HepG2 (cell line): ENCODE measurements around the gene YLPM1. TPM values are rescaled to one million over a fixed set of nuclear protein-coding genes. Genes with fewer than 3 reads are reported as not detected.

Experiments used
- ATAC-seq: fragments of 200-7000 bp; cut with Tn5 transposase; 3 replicates; pipeline ENCODE4 v1.9.1; 2020; ENCODE audit warnings: mild to moderate bottlenecking, moderate library complexity
- BruUV-seq: library from RNA; stranded (reverse); fragments of 400-500 nt; replicated peaks from 2 replicates; lab custom pipeline; 2021; lab: Mats Ljungman, UMichigan
- CTCF ChIA-PET: fragments of 300-600 bp; formaldehyde crosslinking; extraction: SDS; loops from one replicate; lab custom pipeline; 2021; ENCODE audit warnings: low total read pairs, inconsistent platforms, low intra/inter-chr PET ratio; lab: Yijun Ruan, JAX
- POLR2A ChIA-PET: fragments of 350-600 bp; sonication (Branson Sonifier 250); formaldehyde crosslinking; loops from one replicate; lab custom pipeline; 2020; ENCODE audit warnings: antibody characterized with exemption, inconsistent platforms; lab: Yijun Ruan, JAX
- DNase-seq: peaks from one replicate; pipeline ENCODE4 v3.0.0-alpha.2; 2015; ENCODE audit warnings: low spot score
- FAIRE-seq: peaks from 3 replicates; lab custom pipeline; 2011; peaks lifted over from hg19 to GRCh38; lab: Jason Lieb, UNC
- H2AFZ ChIP-seq: one replicate; pipeline ENCODE4 v1.6.1; 2011; ENCODE audit warnings: low read length, inconsistent platforms
- H3K27ac ChIP-seq: fragments of 300-600 bp; 3 replicates; pipeline ENCODE4 v1.8.0; 2011; ENCODE audit warnings: mixed run types, mild to moderate bottlenecking, mixed read lengths, low read length, inconsistent platforms; ENCODE audit not compliant: insufficient read depth; ENCODE audit errors: extremely low read length
- H3K27me3 ChIP-seq, 2 experiments: fragments of 200-600 bp in 1 of 2; 2 replicates in 1 of 2; 3 replicates in 1 of 2; pipeline versions ENCODE4 v1.6.0 to v1.8.0; 2011; ENCODE audit warnings: low read length in 2 of 2, mild to moderate bottlenecking in 2 of 2, moderate library complexity in 2 of 2, inconsistent platforms in 1 of 2; ENCODE audit not compliant: insufficient read depth in 2 of 2, control insufficient read depth in 1 of 2
- H3K36me3 ChIP-seq, 2 experiments: fragments of 200-600 bp in 1 of 2; replicated peaks in 1 of 2; 2 replicates in 1 of 2; 3 replicates in 1 of 2; pipeline versions ENCODE4 v1.5.1 to v1.8.0; 2011; ENCODE audit warnings: low read length in 2 of 2, inconsistent platforms in 1 of 2; ENCODE audit not compliant: insufficient read depth in 2 of 2, control insufficient read depth in 1 of 2
- H3K4me1 ChIP-seq: 2 replicates; pipeline ENCODE4 v1.5.1; 2012; ENCODE audit warnings: low read length, inconsistent platforms; ENCODE audit not compliant: insufficient read depth
- H3K4me2 ChIP-seq: 2 replicates; pipeline ENCODE4 v1.6.0; 2011; ENCODE audit warnings: low read depth, low read length, inconsistent platforms
- H3K4me3 ChIP-seq, 3 experiments: fragments of 200-600 bp in 1 of 3; sonication (generic), shearing (Covaris generic) in 1 of 3; replicated peaks in 1 of 3; 2 replicates each; pipeline ENCODE4 v1.5.1; 2011 to 2016; ENCODE audit warnings: low read length in 3 of 3, inconsistent platforms in 2 of 3, low read depth in 2 of 3, mild to moderate bottlenecking in 2 of 3, control low read depth in 1 of 3, mixed read lengths in 1 of 3; ENCODE audit not compliant: insufficient read depth in 1 of 3
- H3K79me2 ChIP-seq: one replicate; pipeline ENCODE4 v1.6.1; 2011; ENCODE audit warnings: low read length, inconsistent platforms; ENCODE audit not compliant: insufficient read depth
- H3K9ac ChIP-seq: 2 replicates; pipeline ENCODE4 v1.6.0; 2011; ENCODE audit warnings: mild to moderate bottlenecking, low read depth, low read length, inconsistent platforms; ENCODE audit not compliant: insufficient read depth
- H3K9me3 ChIP-seq: 2 replicates; pipeline ENCODE4 v1.5.1; 2012; ENCODE audit warnings: mild to moderate bottlenecking, low read length
- H4K20me1 ChIP-seq: 2 replicates; pipeline ENCODE4 v1.6.0; 2011; ENCODE audit warnings: inconsistent platforms, mild to moderate bottlenecking, low read length, moderate library complexity; ENCODE audit not compliant: insufficient read depth
- BCL6 ChIP-seq: IDR thresholded peaks from 2 replicates; pipeline ENCODE4 v1.6.1; 2016; ENCODE audit warnings: missing genetic modification reagents, missing compliant biosample characterization
- TOE1 ChIP-seq: sonication (generic); formaldehyde crosslinking; IDR thresholded peaks from 2 replicates; pipeline ENCODE4 v1.4.0; 2020; ENCODE audit warnings: mild to moderate bottlenecking, missing genetic modification reagents
- ZNF225 ChIP-seq: sonication (generic); formaldehyde crosslinking; IDR thresholded peaks from 2 replicates; pipeline ENCODE4 v1.4.0; 2020; ENCODE audit warnings: mild to moderate bottlenecking, missing genetic modification reagents
- ZNF629 ChIP-seq: sonication (generic); formaldehyde crosslinking; conservative IDR thresholded peaks from 2 replicates; pipeline ENCODE4 v1.5.0; 2020; ENCODE audit warnings: missing genetic modification reagents
- ZNF780A ChIP-seq: sonication (generic); formaldehyde crosslinking; IDR thresholded peaks from 2 replicates; pipeline ENCODE4 v1.8.0; 2022; ENCODE audit warnings: mild to moderate bottlenecking, missing genetic modification reagents, moderate library complexity
- WGBS: methylation state at CpG from one replicate; pipeline ENCODE4 v1.1.6; 2017; ENCODE audit warnings: low lambda C conversion rate; 5-methylcytosine and 5-hydroxymethylcytosine counted together
- in situ Hi-C: cut with HindIII; loops from 2 replicates; pipeline ENCODE4 v1.10.0; 2017; ENCODE audit warnings: low pct_unique_long_range_greater_than_20kb; ENCODE audit not compliant: extremely low pct_ligation_motif_present
- intact Hi-C: fragments of 100-400 bp; cut with micrococcal nuclease; formaldehyde crosslinking; loops from one replicate; pipeline ENCODE4 v1.10.0; 2022; ENCODE audit not compliant: unreplicated experiment
- polyA plus RNA-seq, 8 experiments: library from polyadenylated mRNA; depleted of rRNA in 3 of 8; stranded (reverse) in 7 of 8; unstranded in 1 of 8; fragments of >200 nt; fragmentation: Illumina TruSeq in 4 of 8; extraction: Trizol in 4 of 8; gene quantifications; 2 replicates each; pipeline versions ENCODE4 v1.2.1 to v1.2.3, GENCODE V29; 2011 to 2016; ENCODE audit warnings: low read depth in 4 of 8, missing spikeins in 1 of 8, mixed read lengths in 1 of 8; ENCODE audit not compliant: insufficient read depth in 1 of 8
- total RNA-seq, 5 experiments: library from RNA; depleted of rRNA; stranded (reverse); fragments of >200 nt; fragmentation: Illumina TruSeq; extraction: Trizol; gene quantifications; 2 replicates each; pipeline ENCODE4 v1.2.3, GENCODE V29; 2016; ENCODE audit warnings: low read depth in 1 of 5
- TF ChIP-seq, protein P1 (sequence below): sonication (generic); formaldehyde crosslinking; IDR thresholded peaks from 2 replicates; pipeline ENCODE4 v1.5.0; 2020; ENCODE audit warnings: mild to moderate bottlenecking, missing genetic modification reagents, moderate library complexity
- TF ChIP-seq, protein P2 (sequence below): sonication (generic); formaldehyde crosslinking; IDR thresholded peaks from 2 replicates; pipeline ENCODE4 v1.5.0; 2020; ENCODE audit warnings: missing genetic modification reagents, mild to moderate bottlenecking, borderline replicate concordance

The YLPM1 gene
- total and polyA plus RNA-seq, 2 of the 13 experiments (the other 11 are each of a cell fraction or from before 2014, with no cell fraction given), result 6.7 to 21.9 TPM

DNA sequence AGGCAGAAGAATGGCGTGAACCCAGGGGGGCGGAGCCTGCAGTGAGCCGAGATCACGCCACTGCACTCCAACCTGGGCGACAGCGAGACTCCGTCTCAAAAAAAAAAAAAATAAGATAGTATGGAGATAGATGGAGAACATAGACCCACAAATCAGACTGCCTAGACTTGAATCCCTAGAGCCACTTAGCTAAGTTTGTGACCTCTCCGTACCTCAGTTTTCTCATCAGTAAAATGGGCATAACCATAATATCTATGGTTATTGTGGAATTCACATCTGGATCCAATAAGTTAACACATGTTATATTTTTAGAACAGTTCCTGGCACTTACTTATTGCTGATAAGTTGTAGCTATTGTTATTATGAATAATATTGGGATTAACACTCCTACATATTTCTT, 105.6 kb downstream of the YLPM1 start:
- Histone ChIP-seq H3K27ac (no peak overlapping the region), H4K20me1 (no peaks in the 10 kb centered on the region), H3K9ac (no peak overlapping the region), H2AFZ (no peak overlapping the region), H3K36me3 (no peaks in the 10 kb centered on the region), H3K4me3 (no peak overlapping the region), H3K4me1 (peaks cover 20% of the 10 kb centered on the region), H3K9me3 (no peaks in the 10 kb centered on the region), H3K27me3 (peaks cover 0 to 4% of the 10 kb centered on the region in 2 experiments; a peak in 1 of 5 replicates), H3K4me2 (no peak overlapping the region), H3K79me2 (no peaks in the 10 kb centered on the region)
- WGBS, result 38% methylated on average over 8 of the region's 8 CpGs
- ATAC-seq, result no peak
- intact Hi-C loops, result no loop called here
- BruUV-seq, result no TSS peak
- TF ChIP-seq, protein P1, sequence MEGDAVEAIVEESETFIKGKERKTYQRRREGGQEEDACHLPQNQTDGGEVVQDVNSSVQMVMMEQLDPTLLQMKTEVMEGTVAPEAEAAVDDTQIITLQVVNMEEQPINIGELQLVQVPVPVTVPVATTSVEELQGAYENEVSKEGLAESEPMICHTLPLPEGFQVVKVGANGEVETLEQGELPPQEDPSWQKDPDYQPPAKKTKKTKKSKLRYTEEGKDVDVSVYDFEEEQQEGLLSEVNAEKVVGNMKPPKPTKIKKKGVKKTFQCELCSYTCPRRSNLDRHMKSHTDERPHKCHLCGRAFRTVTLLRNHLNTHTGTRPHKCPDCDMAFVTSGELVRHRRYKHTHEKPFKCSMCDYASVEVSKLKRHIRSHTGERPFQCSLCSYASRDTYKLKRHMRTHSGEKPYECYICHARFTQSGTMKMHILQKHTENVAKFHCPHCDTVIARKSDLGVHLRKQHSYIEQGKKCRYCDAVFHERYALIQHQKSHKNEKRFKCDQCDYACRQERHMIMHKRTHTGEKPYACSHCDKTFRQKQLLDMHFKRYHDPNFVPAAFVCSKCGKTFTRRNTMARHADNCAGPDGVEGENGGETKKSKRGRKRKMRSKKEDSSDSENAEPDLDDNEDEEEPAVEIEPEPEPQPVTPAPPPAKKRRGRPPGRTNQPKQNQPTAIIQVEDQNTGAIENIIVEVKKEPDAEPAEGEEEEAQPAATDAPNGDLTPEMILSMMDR (CRISPR knock-in tag), result no peak
- TF ChIP-seq, protein P2, sequence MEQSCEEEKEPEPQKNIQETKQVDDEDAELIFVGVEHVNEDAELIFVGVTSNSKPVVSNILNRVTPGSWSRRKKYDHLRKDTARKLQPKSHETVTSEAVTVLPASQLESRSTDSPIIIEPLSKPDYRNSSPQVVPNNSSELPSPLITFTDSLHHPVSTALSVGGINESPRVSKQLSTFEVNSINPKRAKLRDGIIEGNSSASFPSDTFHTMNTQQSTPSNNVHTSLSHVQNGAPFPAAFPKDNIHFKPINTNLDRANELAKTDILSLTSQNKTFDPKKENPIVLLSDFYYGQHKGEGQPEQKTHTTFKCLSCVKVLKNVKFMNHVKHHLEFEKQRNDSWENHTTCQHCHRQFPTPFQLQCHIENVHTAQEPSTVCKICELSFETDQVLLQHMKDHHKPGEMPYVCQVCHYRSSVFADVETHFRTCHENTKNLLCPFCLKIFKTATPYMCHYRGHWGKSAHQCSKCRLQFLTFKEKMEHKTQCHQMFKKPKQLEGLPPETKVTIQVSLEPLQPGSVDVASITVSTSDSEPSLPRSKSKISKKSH, result no peak
- TF ChIP-seq ZNF629, result peak; percentile 82
- no peak for TF ChIP-seq TOE1 (CRISPR knock-in tag)
- in situ Hi-C loops, result no loop called here
- FAIRE-seq, result no peak
- ChIA-PET POLR2A (no interaction called here), CTCF (no interaction called here)
- no peak for DNase-seq

DNA sequence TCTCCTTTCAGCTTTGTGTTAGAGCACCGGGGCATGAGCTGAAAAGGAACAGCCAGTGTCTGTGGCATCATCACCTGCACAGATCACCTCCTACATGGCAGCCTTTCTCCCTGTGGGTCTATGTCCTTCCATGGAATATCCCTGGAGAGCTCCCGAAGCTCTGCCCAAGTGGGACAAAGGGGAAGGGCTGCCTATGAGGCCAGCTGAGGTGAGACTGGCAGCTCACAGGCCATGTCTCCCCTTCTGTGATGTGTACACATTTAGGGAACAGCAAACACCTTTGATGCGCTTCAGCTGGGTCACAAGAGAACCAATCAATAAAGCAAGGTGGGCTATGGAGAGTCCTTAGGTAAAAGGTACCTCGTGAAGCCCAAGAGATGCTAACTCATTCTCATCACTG, 108.7 kb downstream of the YLPM1 start:
- Histone ChIP-seq H3K36me3 (no peaks in the 10 kb centered on the region), H2AFZ (no peak overlapping the region), H3K27me3 (peaks cover 0 to 10% of the 10 kb centered on the region in 2 experiments; a peak in 1 of 5 replicates), H3K4me2 (no peak overlapping the region), H3K4me1 (peaks cover 19% of the 10 kb centered on the region), H3K9me3 (no peaks in the 10 kb centered on the region), H3K4me3 (no peak overlapping the region), H3K9ac (no peak overlapping the region), H3K27ac (no peak overlapping the region), H4K20me1 (no peaks in the 10 kb centered on the region), H3K79me2 (no peaks in the 10 kb centered on the region)
- TF ChIP-seq BCL6, result 0 out of 2 replicates have a peak, but pooled peaks have one; percentile 18
- no peak for TF ChIP-seq ZNF225
- TF ChIP-seq ZNF780A (CRISPR knock-in tag), result no peak
- FAIRE-seq (no peak), ATAC-seq (peak; percentile 31; the same call in 2 of the 3 replicates), DNase-seq (no peak)
- no TSS peak for BruUV-seq
- intact Hi-C loops, result no loop called here
- in situ Hi-C loops, result no loop called here
- 5% methylated on average over 4 of the region's 4 CpGs for WGBS
- ChIA-PET CTCF (no interaction called here), POLR2A (interaction anchor here (1.1 kb wide), 1 partner anchor 27 kb away, joined by 3 read pairs; no protein-coding TSS in a partner anchor)
